Anterior cingulate cortex (tissue), 58 donors: ENCODE measurements around the gene APOBEC4.
"Not testable (repeated sequence)": the region's sequence is repeated elsewhere in the genome, so short reads cannot be mapped to it uniquely, and the experiment has no call there.

Experiments used
- DNase-seq, 58 donors: peaks; one replicate each; lab custom pipeline; 2025; lab: John Stamatoyannopoulos, UW

The APOBEC4 gene

DNA sequence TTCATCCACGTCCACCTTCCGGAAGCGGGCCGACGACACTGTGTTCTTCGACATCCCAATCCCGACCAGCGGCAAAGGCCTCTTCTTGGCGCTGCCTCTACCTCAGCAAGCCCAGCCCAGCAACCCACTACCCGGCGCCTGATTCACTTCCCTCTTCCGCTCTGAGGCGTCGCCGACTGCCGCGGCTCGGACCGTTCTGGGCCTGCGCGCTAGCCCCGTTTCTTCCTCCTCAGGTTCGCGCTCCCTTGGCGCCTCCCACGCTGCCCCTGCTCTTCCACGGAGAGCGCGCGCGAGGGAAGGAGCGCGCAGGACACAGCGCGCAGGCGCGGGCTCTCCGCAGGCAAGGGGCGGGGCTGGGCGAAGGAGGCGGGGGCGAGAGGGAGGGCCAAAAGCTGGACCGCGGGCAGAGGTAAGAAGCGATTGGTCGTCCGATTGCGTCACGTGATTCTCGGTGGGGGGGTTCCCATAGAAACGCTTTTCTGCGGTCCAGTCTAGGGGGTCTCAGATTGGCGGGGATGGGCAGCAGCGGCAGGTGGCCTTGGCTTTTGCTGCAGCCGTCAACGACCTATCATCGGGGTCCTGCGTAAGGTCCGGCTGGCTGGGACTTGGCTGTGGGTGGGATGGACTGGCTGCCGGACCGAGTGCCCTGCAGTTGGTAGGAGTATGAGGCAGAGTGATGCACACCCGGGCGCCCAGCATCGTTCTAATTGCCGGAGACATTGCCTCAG is 17.3 kb downstream of the APOBEC4 start, which contains the start of gene ARPC5:
TSS of gene ARPC5 (minus strand) at position 178 of the 728 bp plus-strand sequence. CDS start at position 54, 124 bp downstream.
- peak; percentile 79 to 100 (median 97) for DNase-seq

DNA sequence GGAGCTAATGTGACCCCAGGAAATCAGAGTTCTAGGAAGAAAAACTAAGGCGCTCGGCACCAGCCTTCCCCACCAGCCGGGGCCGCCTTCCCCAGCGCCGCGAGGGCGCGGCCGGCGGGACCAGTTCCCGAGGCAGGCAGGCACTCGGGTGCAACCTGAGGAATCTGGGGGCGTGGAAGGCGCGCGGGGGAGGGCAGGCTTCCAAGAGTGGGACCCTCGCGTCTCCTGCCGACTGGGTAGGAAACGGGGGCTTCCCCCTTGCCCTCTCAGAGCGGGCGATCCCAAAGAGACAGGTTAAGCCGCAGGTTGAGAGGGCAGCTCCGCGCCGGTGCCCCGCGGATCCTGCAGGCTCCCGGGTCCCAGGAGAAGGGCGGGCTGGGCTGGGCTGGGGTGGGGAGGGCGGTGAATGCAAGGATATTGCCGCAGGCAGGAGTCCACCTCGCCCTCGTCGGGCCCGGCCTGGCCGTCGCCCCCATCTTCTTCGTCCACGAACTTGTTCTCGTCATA is 18.0 kb downstream of the APOBEC4 start:
- peak in 13 of 58 donors; percentile 34 to 68 (median 58) for DNase-seq

DNA sequence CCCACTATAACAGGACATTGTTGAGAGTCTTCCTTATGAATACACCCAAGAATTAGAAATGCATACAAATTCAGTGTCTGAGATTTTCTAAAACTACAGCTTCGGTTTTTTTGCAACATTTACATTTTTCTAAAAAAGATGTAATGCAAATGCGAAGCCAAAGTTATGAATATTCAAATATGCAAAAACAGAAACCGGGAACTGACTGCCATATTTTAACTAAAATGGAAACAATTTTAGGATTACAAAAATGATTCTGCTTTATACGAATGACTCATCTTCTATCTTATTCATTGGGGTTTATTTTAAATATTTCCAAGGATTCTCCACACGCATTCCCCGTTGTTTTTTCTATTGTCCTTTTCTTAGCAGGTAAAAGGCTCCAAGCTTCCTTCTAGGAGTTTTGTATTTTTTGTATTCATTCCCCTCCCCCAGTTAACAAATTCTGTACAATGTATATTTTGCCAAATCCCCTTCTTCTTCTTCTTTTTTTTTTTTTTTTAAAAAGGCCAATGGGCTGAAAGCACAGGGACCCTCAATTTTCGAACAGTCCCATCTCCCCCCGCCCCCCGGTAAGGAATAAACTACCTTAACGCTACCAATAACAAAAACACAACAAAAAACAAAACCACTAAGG is 18.6 kb downstream of the APOBEC4 start:
- DNase-seq: no peak

GRCh38 chr1:183633676-183634343 is 19.3 kb downstream of the APOBEC4 start:
- DNase-seq: peak in 3 of 58 donors; percentile 21 to 58 (median 57)

- DNase-seq: no peak
These were observed 20.2 kb downstream of the APOBEC4 start for GRCh38 chr1:183632964-183633363.

- no peak for DNase-seq
These were observed 21.0 kb downstream of the APOBEC4 start for GRCh38 chr1:183632114-183632513.

GRCh38 chr1:183630748-183631147 is 22.4 kb downstream of the APOBEC4 start:
- peak in 6 of 58 donors; percentile 7 to 40 (median 18) for DNase-seq

- no peak for DNase-seq
These were observed 24.6 kb downstream of the APOBEC4 start for GRCh38 chr1:183628537-183628936.

DNA sequence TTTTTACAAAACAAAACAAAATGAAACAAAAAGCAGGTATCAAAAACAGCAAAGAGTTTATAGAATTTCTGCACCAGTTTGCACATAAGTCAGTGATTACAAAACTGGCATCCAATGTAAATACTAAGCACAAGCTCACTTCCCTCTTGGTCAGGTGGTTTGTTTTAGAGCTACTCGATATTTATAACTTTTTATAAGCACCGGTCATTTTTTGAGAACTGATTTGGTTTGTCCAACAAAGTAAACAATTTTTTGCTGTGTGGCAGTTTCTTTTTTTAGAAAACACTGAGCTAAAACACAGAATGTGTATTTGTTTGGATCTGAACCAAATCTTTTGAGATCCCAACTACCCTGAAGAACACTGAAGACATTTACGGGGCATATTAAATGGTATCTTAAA is 26.9 kb downstream of the APOBEC4 start:
- DNase-seq: not testable (repeated sequence)

GRCh38 chr1:183622884-183623785 is 30.0 kb downstream of the APOBEC4 start:
- DNase-seq: peak in 31 of 58 donors; percentile 6 to 65 (median 34)

- DNase-seq: no peak
These were observed 31.1 kb downstream of the APOBEC4 start for GRCh38 chr1:183622013-183622412.

GRCh38 chr1:183620311-183620710 is 32.8 kb downstream of the APOBEC4 start:
- DNase-seq: no peak

GRCh38 chr1:183619781-183620180 is 33.3 kb downstream of the APOBEC4 start:
- no peak for DNase-seq

- not testable (repeated sequence) for DNase-seq
These were observed 34.9 kb downstream of the APOBEC4 start for GRCh38 chr1:183618202-183618601.

- DNase-seq: not testable (repeated sequence)
These were observed 40.1 kb downstream of the APOBEC4 start for GRCh38 chr1:183612975-183613374.

DNA sequence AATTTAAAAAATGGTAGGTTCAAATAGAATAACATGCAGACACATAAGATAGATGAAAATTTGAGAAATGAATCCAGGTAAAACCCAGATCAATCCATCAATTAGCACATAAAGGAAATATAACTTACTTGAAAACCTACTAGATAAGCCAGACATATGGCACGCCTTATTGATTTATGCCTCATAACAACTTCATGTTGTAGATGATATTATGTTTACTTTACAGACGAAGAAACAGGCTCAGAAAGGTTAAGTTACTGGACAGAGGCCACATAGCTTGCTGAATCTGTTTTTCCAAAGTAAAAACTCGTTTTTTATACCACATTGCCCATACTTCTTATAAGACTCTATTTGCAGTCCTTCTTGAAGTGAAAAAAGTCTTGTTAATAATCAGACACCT is 40.7 kb downstream of the APOBEC4 start:
- no peak for DNase-seq

DNA sequence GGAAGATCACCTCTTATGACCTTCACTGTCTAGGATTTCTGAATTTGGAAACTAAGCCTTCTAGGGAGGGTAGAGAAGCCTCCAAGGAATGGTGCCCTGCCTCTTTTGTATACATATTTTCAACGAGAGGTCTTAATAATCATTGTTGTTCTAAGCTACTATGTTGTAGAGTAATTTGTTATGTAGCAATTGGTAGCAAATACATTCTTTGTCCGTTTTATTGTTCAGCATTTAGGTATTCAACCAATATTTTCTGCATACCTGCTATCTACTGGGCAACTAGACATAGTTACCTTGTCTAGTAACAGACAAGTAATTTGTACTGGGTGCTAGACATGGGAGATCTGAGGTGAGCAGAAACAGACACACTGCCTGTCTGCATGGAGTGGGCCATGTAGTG is 42.1 kb downstream of the APOBEC4 start:
- no peak for DNase-seq

GRCh38 chr1:183609759-183610452 is 43.2 kb downstream of the APOBEC4 start:
- DNase-seq: no peak

DNA sequence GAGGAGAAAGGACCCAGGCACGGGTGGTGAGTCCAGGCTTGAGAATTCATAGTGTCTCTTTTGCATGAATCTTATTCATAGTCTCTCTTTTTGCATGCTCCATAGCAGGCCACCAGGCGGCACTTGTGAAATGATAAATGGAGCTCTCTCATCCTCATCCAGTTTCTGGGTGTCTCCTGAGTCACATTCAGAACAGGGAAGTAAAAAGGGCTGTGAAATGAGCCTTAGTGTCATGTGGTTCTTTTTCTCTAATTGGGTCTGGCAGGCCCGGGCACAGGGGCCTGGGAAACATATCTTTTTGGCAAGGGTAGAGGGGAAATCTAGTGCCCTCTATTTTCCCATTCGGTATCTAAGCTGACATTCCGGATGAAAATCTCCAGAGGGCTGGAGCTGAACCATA is 43.8 kb downstream of the APOBEC4 start:
- DNase-seq: peak in 45 of 58 donors; percentile 13 to 79 (median 51)
